Caki2 (cell line): Measurements from ENCODE around the gene XYLB. TPM values are rescaled to one million over a fixed set of nuclear protein-coding genes. Genes with fewer than 3 reads are reported as not detected.
"Not testable (repeated sequence)": the region's sequence is repeated elsewhere in the genome, so short reads cannot be mapped to it uniquely, and the experiment has no call there.

Experiments
- DNase-seq: peaks from one replicate; pipeline ENCODE4 v3.0.0-alpha.2; 2015; ENCODE audit warnings: low read depth
- in situ Hi-C: cut with HindIII; loops from 2 replicates; pipeline ENCODE4 v1.10.0; 2016; ENCODE audit warnings: low sequenced_read_pairs, low pct_unique_long_range_greater_than_20kb, mixed read lengths
- total RNA-seq: library from RNA; depleted of rRNA; stranded (reverse); fragments of >200 nt; shearing (Covaris generic); gene quantifications from 2 replicates; pipeline ENCODE4 v1.2.3, GENCODE V29; 2014; ENCODE audit warnings: low replicate concordance

Gene XYLB
- total RNA-seq, 1 experiment from 2014 or later, result 1.5 TPM

DNA sequence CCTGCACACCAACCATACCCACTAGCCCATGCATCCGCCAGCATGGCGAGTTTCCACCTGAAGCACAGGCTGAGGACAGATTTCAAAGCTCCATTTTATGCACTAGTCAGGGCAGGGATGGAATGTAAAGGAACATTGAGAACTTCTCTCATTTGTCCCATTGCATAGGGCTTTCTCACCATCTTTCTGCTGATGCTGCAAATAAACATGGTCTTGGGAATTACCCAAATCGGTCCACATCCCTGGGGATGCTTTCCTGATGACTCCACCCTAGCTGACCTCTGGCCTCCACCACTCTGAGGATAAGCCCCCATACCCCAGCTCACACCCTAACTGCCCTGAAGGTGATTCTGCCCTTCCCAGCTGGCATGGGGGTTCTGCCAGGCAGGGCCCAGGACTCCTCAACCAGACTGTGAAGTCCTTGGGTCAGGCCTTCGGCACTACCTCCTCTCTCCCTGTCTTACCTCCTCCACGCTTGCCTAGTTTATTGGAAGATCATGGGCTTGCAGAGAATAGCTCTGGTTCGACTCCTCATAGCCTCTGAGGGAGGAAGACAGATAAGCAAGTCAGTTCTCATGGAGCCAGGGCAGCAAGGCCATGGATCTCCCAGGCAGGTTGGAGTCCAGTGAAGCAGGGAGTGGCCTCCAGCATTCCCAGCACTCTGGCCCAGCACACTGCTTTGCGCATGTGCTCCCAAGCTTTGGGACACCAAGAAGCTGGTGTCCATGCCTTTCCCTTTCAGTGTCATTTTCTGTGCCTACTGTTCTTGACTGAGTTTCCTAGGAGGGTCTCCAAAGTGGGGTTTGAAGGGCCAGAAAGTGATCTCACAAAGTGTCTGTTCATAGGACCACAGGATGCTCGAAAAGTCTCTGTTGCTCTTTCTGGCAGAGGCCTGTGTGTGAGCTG, 27.6 kb upstream of the XYLB start:
- no peak for DNase-seq
- in situ Hi-C loops, result no loop called here

DNA sequence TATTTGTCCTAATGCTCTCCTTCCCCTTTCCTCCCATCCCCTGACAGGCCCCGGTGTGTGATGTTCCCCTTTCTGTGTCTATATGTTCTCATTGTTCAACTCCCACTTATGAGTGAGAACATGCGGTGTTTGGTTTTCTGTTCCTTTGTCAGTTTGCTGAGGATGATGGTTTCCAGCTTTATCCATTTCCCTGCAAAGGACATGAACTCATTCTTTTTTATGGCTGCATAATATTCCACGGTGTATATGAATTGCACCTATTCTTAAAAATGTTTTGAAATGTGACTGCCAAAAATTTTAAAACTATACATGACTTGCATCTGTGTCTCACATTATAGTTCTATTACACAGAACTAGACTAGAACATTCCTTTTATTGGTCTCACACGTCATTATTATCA, 25.9 kb upstream of the XYLB start:
- DNase-seq, in situ Hi-C loops: not testable (repeated sequence)

DNA sequence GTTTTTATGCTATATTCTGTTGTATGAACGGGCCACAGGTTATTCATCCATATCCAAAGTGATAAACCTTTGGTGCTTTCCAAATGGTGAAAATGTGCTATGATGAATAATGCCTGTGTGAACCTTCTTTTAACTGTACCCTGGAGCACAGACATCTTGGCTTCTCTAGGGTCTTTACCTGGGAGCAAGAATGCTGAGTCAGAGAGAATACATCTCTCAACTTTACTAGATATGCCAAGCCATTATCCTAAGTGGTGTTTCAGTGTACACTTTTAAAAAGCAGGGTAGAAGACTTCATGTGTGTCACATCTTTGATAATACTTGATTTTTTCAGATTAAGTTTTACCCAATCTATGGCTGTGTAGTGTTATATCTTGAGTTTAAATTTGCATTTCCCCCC, 23.5 kb upstream of the XYLB start:
- no peak for DNase-seq
- in situ Hi-C loops, result no loop called here

DNA sequence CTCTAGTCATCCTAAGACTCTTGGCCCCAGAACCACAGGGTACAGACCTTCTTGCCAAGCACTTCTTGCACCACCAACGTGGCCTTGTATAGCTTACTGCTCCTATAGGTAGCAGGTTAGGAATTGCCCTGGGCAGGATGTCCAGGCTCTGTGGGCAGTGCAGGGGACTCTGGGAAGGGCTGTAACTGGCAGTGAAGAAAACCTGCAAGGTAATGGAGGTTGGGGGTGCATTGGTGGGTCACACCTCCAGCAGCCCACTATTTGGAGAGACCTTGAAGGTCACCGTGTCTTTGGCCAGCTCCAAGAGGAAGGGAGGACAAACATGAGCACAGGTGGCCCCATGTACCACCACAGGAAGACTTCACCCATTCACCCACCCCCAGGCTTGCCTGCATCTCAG, 21.3 kb upstream of the XYLB start:
- DNase-seq, result no peak
- in situ Hi-C loops, result no loop called here

GRCh38 chr3:38327335-38328009, 19.1 kb upstream of the XYLB start:
- DNase-seq, result peak; percentile 33
- in situ Hi-C loops, result no loop called here

DNA sequence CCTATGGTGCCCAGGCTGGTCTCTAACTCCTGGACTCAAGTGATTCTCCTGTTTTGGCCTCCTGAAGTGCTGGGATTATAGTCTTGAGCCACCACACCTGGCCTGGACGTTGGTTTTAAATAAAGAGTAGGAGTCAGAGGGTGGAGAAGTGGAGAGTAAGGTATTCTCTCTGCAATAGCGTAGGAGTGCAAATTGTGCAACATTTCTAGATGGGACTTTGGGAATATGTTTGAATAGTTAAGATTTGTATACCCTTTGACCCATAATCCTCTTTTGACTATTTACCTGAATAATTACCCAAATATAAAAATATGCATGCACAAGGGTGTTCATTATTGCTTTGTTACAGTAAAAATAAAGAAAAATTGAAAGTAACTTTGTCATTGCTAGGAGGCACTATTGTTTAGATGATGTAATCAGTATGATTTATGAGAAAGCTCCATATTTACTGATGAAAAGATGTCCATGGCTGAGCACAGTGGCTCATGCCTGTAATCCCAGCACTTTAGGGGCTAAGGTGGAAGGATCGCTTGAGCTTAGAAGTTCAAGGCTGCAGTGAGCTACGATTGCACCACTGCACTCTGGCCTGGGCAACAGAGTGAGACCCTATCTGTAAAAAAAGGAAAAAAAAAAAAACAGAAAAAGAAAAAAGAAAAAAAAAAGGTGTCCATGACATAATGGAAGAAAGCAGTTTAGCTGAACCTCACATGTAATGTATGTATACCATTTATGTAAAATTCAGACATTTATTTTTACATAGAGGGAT, 15.1 kb upstream of the XYLB start:
- DNase-seq, result no peak
- in situ Hi-C loops, result no loop called here

DNA sequence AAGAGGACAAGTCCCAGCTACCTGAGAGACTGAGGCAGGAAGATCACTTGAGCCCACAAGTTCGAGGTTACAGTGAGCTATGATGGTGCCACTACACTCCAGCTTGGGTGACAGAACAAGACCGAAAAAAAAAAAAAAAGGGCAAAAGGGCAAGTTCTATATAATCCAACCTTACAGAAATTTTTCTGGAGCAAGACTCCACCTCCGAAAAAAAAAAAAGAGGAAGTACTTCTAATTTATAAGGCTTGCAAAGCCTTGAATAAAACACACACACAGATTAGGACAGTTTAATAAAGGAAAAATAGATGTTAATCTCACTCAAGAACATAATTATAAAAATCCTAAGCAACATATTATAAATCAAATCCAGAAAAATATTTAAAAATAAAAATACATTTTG, 14.4 kb upstream of the XYLB start:
- no peak for DNase-seq
- in situ Hi-C loops, result no loop called here

DNA sequence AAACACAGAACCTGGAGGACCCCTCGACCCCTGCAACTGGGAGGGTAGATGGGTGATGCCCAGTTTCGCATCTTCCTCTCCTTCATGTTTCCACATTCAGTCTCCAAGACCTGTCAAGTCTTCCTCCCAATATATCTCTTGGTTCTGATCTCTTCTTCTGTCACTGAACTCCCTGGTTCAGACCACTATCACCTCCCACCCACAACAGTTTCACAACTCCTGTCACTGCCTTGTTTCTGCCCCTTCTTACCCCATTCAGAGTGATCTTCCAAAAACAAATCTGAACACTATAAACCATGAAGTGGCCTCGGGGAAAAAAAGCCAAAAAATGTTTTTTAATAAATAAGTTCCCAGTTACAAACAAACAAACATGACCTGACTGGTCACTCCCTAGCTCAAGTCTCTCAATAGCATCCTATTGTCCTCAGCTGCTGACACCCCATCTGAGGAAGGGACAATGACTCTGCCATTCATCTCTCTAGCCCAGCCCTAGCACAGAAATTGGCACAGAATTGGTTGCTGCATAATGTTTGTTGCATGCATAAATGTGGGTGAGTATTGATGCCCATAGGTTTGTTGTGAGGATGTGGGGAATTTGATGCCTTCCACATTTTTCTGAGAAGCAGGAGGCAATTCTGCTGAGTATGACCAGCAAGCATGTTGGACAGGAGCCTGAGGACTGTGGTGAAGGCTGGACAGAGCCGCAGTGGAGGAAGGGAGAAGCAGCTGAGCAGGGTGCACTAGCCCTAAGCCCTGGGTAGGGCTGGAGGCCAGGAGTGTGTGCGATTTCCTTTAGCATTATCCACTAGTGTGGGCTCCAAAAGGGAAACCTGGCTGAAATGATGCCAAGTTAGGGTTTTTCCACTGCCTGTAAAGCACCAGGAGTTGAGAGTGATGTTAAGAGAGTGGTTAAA, 12.2 kb upstream of the XYLB start:
- in situ Hi-C loops, result no loop called here

DNA sequence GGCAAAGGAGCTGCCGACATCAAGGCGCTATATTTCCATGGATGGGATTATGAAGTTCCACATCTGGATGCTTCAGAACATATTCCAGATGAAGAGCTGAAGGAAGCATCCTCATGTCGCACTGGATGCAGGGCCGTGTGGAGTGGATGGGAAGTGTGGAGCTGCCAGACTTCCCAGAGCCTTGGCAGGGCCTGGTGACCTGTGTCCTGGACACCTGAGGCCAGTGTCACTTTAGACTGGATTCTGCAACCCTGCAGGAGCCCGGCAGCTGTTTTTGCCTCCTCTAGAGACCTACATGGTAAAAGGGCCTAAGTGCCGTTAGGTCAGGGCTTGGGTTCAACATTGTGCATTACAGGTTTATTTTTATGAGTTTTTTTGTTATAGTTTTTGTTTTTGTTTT, 11.3 kb upstream of the XYLB start:
- DNase-seq, result no peak
- in situ Hi-C loops, result no loop called here

More for the DNA sequence above, 12.2 kb upstream of the XYLB start:
- DNase-seq, result no peak

DNA sequence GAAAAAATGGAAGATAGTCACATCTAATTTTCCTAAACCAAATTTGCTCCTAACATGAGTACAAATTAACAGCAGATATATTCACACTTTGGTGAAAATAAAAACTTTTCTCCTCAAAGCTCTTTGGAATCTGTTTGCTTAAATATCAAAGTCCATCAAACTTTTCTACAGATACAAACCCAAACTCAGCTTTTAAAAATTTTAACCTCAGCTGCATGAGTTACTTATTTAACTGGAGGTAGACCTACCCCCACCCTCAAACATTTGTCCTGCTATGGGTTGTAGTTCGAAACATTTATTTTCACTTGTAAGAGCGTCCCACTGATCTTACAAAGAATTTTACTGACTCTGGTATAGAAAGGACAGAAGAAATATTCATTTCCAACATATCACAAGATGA, 8.9 kb upstream of the XYLB start:
- no peak for DNase-seq
- in situ Hi-C loops, result no loop called here

DNA sequence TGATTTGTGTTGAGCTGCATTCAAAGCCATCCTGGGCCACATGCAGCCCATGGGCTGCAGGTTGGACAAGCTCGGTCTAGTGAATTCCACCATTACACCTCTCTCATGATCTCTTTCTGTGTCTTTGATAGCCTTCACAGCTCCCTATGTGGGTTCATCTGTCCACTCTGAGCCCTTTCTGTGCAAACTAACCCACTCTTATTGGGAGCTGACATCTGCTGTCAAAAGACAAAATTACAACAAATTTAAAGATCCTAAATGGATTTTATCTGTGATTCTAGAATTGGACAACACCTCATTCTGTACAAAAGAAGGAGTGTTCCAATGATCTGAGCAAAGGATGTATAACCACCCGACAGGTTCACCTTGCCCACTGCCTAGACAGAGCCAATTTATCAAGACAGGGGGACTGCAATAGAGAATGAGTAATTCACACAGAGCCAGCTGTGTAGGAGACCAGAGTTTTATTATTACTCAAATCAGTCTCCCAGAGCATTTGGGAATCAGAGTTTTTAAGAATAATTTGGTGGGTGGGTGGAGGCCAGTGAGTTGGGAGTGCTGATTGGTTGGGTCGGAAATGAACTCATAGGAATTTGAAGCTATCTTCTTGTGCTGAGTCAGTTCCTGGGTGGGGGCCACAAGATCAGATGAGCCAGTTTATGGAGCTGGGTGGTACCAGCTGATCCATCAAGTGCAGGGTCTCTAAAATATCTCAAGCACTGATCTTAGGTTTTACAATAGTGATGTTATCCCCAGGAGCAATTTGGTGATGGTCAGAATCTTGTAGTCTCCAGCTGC, 2.6 kb upstream of the XYLB start:
- no peak for DNase-seq
- in situ Hi-C loops, result no loop called here

- in situ Hi-C loops, result no loop called here
- DNase-seq, result no peak
Measured at GRCh38 chr3:38345879-38346586, 552 bp upstream of the XYLB start.

DNA sequence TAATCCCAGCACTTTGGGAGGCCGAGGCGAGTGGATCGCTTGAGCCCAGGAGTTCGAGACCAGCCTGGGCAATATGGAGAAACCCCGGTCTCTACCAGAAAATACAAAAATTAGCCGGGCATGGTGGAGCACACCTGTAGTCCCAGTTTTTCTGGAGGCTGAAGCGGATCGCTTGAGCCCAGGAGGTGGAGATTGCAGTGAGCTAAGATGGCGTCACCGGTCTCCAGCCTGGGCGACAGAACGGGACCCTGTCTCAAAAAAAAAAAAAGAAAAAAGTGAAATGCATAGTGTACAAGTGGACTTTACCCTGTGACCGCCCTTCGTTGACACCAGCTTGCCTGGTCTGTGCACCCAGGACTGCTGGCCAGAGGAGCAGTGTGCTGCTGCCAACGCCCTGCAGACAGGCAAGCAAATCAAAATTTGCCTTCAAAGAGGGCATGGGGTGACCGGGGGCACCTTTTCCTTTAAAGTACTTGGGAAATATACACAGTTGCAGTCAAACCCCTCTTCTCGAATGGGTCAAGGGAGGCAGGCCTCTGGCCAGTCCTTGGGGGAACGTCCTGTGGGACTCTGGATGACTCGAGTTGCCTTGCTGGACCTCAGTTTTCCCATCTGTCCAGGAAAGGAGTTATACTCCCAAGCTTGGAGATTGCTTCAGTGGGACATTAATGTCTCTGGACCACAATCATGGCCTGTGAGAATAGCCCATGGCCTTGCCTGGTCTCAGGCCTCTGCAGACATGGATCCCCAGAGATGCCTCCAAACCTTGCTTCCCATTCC, 1.0 kb downstream of the XYLB start:
- no peak for DNase-seq
- in situ Hi-C loops, result no loop called here

- peak; percentile 18 for DNase-seq
- in situ Hi-C loops, result no loop called here
Measured at GRCh38 chr3:38348903-38349302, 2.3 kb downstream of the XYLB start.

- in situ Hi-C loops, result no loop called here
- DNase-seq, result no peak
Measured at GRCh38 chr3:38349684-38350359, 3.2 kb downstream of the XYLB start.

DNA sequence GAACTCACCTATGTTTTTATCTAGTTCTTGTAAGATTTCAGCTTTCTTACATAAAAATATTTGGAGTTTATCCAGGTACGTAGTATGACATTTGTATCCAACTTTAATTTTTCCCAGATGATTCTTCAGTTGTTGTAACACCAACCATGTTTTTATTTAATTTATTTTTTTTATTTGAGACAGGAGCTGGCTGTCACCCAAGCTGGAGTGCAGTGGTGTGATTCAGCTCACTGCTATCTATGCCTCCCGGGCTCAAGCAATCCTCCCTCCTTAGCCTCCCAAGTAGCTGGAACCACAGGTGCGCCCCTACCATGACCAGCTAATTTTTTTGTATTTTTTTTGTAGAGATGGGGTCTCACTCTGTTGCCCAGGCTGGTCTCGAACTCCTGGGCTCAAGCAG, 6.6 kb downstream of the XYLB start:
- in situ Hi-C loops, result no loop called here
- no peak for DNase-seq
